H1 (cell line): ENCODE measurements around the gene WNK3. TPM values are rescaled to one million over a fixed set of nuclear protein-coding genes. Genes with fewer than 3 reads are reported as not detected.

Experiments used
- BRCA1 ChIP-seq: IDR thresholded peaks from 2 replicates; pipeline ENCODE4 v1.6.1; 2012; ENCODE audit warnings: low read depth, low read length, improper control_type of control experiment
- CHD2 ChIP-seq: IDR thresholded peaks from 2 replicates; pipeline ENCODE4 v1.6.1; 2012; ENCODE audit warnings: low read length, improper control_type of control experiment
- CTCF ChIP-seq, 3 experiments: IDR thresholded peaks; 1 replicate in 2 of 3; 2 replicates in 1 of 3; pipeline versions ENCODE4 v1.5.1 to v1.6.1; 2011; ENCODE audit warnings: low read length in 3 of 3, mild to moderate bottlenecking in 3 of 3, inconsistent platforms in 2 of 3, low read depth in 1 of 3, moderate library complexity in 1 of 3; ENCODE audit not compliant: insufficient read depth in 1 of 3; ENCODE audit errors: control extremely low read depth in 1 of 3
- JUND ChIP-seq: IDR thresholded peaks from 2 replicates; pipeline ENCODE4 v1.6.1; 2011; ENCODE audit warnings: mild to moderate bottlenecking, improper control_type of control experiment, low read length
- RXRA ChIP-seq: IDR thresholded peaks from 2 replicates; pipeline ENCODE4 v1.6.1; 2011; ENCODE audit warnings: low read depth, mild to moderate bottlenecking, low read length, moderate library complexity; ENCODE audit not compliant: insufficient read depth
- polyA plus RNA-seq, 7 experiments: library from polyadenylated mRNA; depleted of rRNA in 3 of 7; stranded (reverse) in 5 of 7; unstranded in 2 of 7; fragments of >200 nt in 5 of 7; fragments of 200-250 nt in 2 of 7; gene quantifications; 1 replicate in 5 of 7; 2 replicates in 1 of 7; 4 replicates in 1 of 7; pipeline versions ENCODE4 v1.2.1 to v1.2.3, GENCODE V29; 2011 to 2013; ENCODE audit warnings: missing spikeins in 2 of 7, mixed read lengths in 2 of 7
- total RNA-seq: library from RNA; stranded (reverse); fragmentation: NEBNext Ultra II Directional; extraction: Animal tissue kit (Norgen Biotek cat#: 25700); gene quantifications from 2 replicates; pipeline ENCODE4 v1.2.1, GENCODE V29; 2021

The WNK3 gene
- total and polyA plus RNA-seq, 2 of the 8 experiments (the other 6 are each of a cell fraction or from before 2014, with no cell fraction given) = 5.5 to 37.5 TPM

- no peak for TF ChIP-seq CTCF (IDR thresholded peaks at IDR 0.05; ENCODE audit: control extremely low read depth in 1 of 3, insufficient read depth in 1 of 3, low read depth in 1 of 3, low read length in 3 of 3)
- no peak for TF ChIP-seq BRCA1
- no peak for TF ChIP-seq RXRA
- no peak for TF ChIP-seq CHD2
- TF ChIP-seq JUND = no peak
- TF ChIP-seq, all 59 proteins: peak for 0
Observed at GRCh38 chrX:54291758-54292157, 66.1 kb downstream of the WNK3 start (continued).
